ENCODE results near the gene MRPL20.
"Not testable (repeated sequence)": the region's sequence is repeated elsewhere in the genome, so short reads cannot be mapped to it uniquely, and the experiment has no call there.

The MRPL20 gene

GRCh38 chr1:1393428-1393827 is 13.7 kb downstream of the MRPL20 start:
- DNase-seq (ENCODE audit: low read depth in 1 of 2, low spot score in 1 of 2) = no peak
- in situ Hi-C loops (cut with HindIII; ENCODE audit: low pct_unique_long_range_greater_than_20kb, low sequenced_read_pairs) = no loop called here
- no peak for TF ChIP-seq JUND (IDR thresholded peaks at IDR 0.05; ENCODE audit: low read depth)

GRCh38 chr1:1393014-1393413 is 14.1 kb downstream of the MRPL20 start:
- DNase-seq (ENCODE audit: low read depth in 1 of 2, low spot score in 1 of 2) = no peak
- in situ Hi-C loops (cut with HindIII; ENCODE audit: low pct_unique_long_range_greater_than_20kb, low sequenced_read_pairs) = no loop called here
- TF ChIP-seq JUND (IDR thresholded peaks at IDR 0.05; ENCODE audit: low read depth) = no peak

- TF ChIP-seq JUND (IDR thresholded peaks at IDR 0.05; ENCODE audit: low read depth) = no peak
- no peak for DNase-seq (ENCODE audit: low read depth in 1 of 2, low spot score in 1 of 2)
- in situ Hi-C loops (cut with HindIII; ENCODE audit: low pct_unique_long_range_greater_than_20kb, low sequenced_read_pairs) = no loop called here
Measured at GRCh38 chr1:1391225-1391624, 15.9 kb downstream of the MRPL20 start.

- in situ Hi-C loops (cut with HindIII; ENCODE audit: low pct_unique_long_range_greater_than_20kb, low sequenced_read_pairs) = no loop called here
- no peak for TF ChIP-seq JUND (IDR thresholded peaks at IDR 0.05; ENCODE audit: low read depth)
- DNase-seq (ENCODE audit: low read depth in 1 of 2, low spot score in 1 of 2) = no peak
Measured at GRCh38 chr1:1390675-1391074, 16.4 kb downstream of the MRPL20 start.

GRCh38 chr1:1388078-1388472 is 19.0 kb downstream of the MRPL20 start:
- no peak for DNase-seq (ENCODE audit: low read depth in 1 of 2, low spot score in 1 of 2)
- TF ChIP-seq JUND (IDR thresholded peaks at IDR 0.05; ENCODE audit: low read depth) = no peak
- in situ Hi-C loops (cut with HindIII; ENCODE audit: low pct_unique_long_range_greater_than_20kb, low sequenced_read_pairs) = no loop called here

- no peak for DNase-seq (ENCODE audit: low read depth in 1 of 2, low spot score in 1 of 2)
- TF ChIP-seq JUND (IDR thresholded peaks at IDR 0.05; ENCODE audit: low read depth) = no peak
- in situ Hi-C loops (cut with HindIII; ENCODE audit: low pct_unique_long_range_greater_than_20kb, low sequenced_read_pairs) = no loop called here
Measured at GRCh38 chr1:1387098-1388077, 19.7 kb downstream of the MRPL20 start.

- TF ChIP-seq JUND (IDR thresholded peaks at IDR 0.05; ENCODE audit: low read depth) = no peak
- DNase-seq (ENCODE audit: low read depth in 1 of 2, low spot score in 1 of 2) = no peak
- in situ Hi-C loops (cut with HindIII; ENCODE audit: low pct_unique_long_range_greater_than_20kb, low sequenced_read_pairs) = no loop called here
Measured at GRCh38 chr1:1385931-1386330, 21.2 kb downstream of the MRPL20 start.

GRCh38 chr1:1385339-1385738 is 21.8 kb downstream of the MRPL20 start:
- DNase-seq (ENCODE audit: low read depth in 1 of 2, low spot score in 1 of 2); in situ Hi-C loops (cut with HindIII; ENCODE audit: low pct_unique_long_range_greater_than_20kb, low sequenced_read_pairs): not testable (repeated sequence)

GRCh38 chr1:1381294-1381693 is 25.8 kb downstream of the MRPL20 start:
- no peak for DNase-seq (ENCODE audit: low read depth in 1 of 2, low spot score in 1 of 2)
- in situ Hi-C loops (cut with HindIII; ENCODE audit: low pct_unique_long_range_greater_than_20kb, low sequenced_read_pairs) = no loop called here
- no peak for TF ChIP-seq JUND (IDR thresholded peaks at IDR 0.05; ENCODE audit: low read depth)

GRCh38 chr1:1380860-1381259 is 26.2 kb downstream of the MRPL20 start:
- TF ChIP-seq JUND (IDR thresholded peaks at IDR 0.05; ENCODE audit: low read depth) = no peak
- in situ Hi-C loops (cut with HindIII; ENCODE audit: low pct_unique_long_range_greater_than_20kb, low sequenced_read_pairs) = no loop called here
- DNase-seq (ENCODE audit: low read depth in 1 of 2, low spot score in 1 of 2) = no peak

GRCh38 chr1:1377540-1378205 is 29.4 kb downstream of the MRPL20 start:
- in situ Hi-C loops (cut with HindIII; ENCODE audit: low pct_unique_long_range_greater_than_20kb, low sequenced_read_pairs) = no loop called here
- TF ChIP-seq JUND (IDR thresholded peaks at IDR 0.05; ENCODE audit: low read depth) = no peak
- no peak for DNase-seq (ENCODE audit: low read depth in 1 of 2, low spot score in 1 of 2)

GRCh38 chr1:1376551-1377226 is 30.4 kb downstream of the MRPL20 start:
- DNase-seq (ENCODE audit: low read depth in 1 of 2, low spot score in 1 of 2) = no peak
- TF ChIP-seq JUND (IDR thresholded peaks at IDR 0.05; ENCODE audit: low read depth) = no peak
- in situ Hi-C loops (cut with HindIII; ENCODE audit: low pct_unique_long_range_greater_than_20kb, low sequenced_read_pairs) = no loop called here
